Measurements from ENCODE around the gene ADAM12.
"Not testable (repeated sequence)": the region's sequence is repeated elsewhere in the genome, so short reads cannot be mapped to it uniquely, and the experiment has no call there.

The ADAM12 gene

DNA sequence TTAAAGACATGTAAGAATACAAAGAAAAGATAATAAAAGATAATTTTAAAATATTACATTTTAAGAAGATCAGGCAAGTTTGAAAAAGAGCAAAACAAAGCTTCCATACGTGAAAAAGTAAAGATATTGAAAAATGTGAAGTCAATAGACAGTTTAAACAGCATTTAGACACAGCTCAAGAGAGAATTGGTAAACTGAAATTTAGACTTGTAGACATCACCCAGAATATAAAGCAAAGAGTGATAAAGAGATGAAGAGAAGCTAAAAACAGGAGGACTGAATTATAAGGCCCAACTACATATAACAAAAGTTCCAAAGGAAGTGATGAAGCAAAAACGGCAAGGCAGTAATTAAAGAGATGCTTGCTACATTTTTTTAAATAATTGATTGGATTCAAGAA lies 13.8 kb downstream of the ADAM12 start:
- no peak for DNase-seq (ENCODE audit: low spot score)

DNA sequence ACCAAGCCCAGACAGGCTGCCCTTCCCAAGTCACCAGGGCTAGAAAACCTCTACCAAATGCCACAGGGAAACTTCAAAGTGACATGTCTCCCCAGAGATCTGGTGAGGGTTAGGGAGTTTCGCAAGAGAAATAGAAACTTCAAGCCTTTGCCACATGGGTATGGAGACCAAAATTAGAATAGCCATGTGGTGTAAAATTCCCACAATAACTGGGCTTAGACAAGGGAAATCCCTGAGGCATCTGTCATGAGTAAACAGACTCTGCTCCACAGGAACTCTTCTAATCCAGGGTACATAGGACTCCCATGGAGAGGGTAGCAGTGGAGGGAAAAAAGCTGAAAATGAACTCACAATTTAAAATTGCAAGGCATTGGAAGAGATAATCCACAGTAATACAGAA lies 14.3 kb downstream of the ADAM12 start:
- no peak for DNase-seq (ENCODE audit: low spot score)

- DNase-seq (ENCODE audit: low spot score): no peak
These were observed 15.1 kb downstream of the ADAM12 start for GRCh38 chr10:126373147-126373546.

- DNase-seq (ENCODE audit: low spot score): no peak
These were observed 15.9 kb downstream of the ADAM12 start for GRCh38 chr10:126372396-126372795.

- no peak for DNase-seq (ENCODE audit: low spot score)
These were observed 19.1 kb downstream of the ADAM12 start for GRCh38 chr10:126369125-126369710.

DNA sequence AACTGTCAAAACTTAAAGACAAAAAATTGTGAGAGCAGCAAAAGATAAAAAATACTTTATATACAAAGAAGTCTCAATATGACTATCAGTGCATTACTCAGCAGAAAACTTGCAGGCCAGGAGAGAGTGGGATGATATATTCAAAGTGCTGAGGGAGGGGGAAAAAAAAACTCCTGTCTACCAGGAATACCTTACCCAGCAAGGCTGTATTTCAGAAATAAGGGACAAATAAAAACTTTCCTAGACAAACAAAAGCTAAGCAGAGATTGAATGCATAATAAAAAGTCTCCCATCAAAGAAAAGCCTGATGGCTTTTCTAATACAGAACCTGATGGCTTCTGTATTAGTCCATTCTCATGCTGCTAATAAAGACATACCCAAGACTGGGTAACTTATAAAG lies 31.1 kb downstream of the ADAM12 start:
- DNase-seq (ENCODE audit: low spot score): no peak

GRCh38 chr10:126353666-126354065 lies 34.6 kb downstream of the ADAM12 start:
- no peak for DNase-seq (ENCODE audit: low spot score)

DNA sequence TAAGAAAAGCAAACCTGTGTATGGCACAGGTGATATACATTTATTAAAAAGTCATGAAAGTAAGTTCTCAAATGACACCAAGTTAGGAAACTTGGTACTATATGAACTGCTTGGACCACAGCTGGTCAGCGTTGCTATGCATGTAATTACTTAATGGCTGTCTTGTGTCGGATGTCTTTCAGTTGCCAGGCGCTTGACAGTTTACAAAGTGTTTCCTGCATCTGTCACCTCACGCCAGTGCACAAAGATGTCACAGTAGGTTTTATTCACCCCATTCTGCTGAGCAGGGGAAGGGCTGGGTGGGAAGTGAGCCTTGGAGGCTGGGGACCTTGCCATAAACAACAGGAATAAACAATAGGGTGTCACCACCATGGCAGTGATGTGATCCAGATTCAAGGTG lies 35.8 kb downstream of the ADAM12 start:
- no peak for DNase-seq (ENCODE audit: low spot score)

DNA sequence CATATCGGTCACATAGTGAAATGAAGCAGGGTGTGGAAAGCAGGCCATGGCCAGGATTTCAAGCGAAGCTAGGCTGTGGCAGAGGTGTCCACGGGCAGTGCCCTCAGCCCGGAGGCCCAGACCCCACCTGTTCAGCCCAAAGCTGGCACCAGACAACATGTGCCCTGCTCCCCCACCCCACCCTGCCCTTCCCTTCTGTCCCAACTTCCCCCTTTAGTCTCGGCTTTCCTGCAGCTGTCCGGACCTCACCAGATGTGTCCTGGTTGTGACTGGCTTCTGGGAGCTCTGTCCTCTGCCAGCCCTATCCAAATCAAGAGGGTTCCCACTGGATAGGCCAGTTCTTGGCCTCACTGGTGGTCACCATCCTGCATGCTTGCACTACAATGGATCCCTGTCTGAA lies 37.3 kb downstream of the ADAM12 start:
- no peak for DNase-seq (ENCODE audit: low spot score)

GRCh38 chr10:126350216-126350992 lies 37.9 kb downstream of the ADAM12 start:
- DNase-seq (ENCODE audit: low spot score): no peak

- no peak for DNase-seq (ENCODE audit: low spot score)
These were observed 38.6 kb downstream of the ADAM12 start for GRCh38 chr10:126349676-126350075.

- no peak for DNase-seq (ENCODE audit: low spot score)
These were observed 39.2 kb downstream of the ADAM12 start for GRCh38 chr10:126349101-126349500.

DNA sequence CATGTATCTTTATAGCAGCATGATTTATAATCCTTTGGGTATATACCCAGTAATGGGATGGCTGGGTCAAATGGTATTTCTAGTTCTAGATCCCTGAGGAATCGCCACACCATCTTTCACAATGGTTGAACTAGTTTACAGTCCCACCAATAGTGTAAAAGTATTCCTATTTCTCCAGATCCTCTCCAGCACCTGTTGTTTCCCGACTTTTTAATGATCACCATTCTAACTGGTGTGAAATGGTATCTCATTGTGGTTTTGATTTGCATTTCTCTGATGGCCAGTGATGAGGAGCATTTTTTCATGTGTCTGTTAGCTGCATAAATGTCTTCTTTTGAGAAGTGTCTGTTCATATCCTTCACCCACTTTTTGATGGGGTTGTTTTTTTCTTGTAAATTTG lies 44.8 kb downstream of the ADAM12 start:
- DNase-seq (ENCODE audit: low spot score): not testable (repeated sequence)

- no peak for DNase-seq (ENCODE audit: low spot score)
These were observed 45.6 kb downstream of the ADAM12 start for GRCh38 chr10:126342680-126343079.

- no peak for DNase-seq (ENCODE audit: low spot score)
These were observed 46.8 kb downstream of the ADAM12 start for GRCh38 chr10:126341491-126341890.

DNA sequence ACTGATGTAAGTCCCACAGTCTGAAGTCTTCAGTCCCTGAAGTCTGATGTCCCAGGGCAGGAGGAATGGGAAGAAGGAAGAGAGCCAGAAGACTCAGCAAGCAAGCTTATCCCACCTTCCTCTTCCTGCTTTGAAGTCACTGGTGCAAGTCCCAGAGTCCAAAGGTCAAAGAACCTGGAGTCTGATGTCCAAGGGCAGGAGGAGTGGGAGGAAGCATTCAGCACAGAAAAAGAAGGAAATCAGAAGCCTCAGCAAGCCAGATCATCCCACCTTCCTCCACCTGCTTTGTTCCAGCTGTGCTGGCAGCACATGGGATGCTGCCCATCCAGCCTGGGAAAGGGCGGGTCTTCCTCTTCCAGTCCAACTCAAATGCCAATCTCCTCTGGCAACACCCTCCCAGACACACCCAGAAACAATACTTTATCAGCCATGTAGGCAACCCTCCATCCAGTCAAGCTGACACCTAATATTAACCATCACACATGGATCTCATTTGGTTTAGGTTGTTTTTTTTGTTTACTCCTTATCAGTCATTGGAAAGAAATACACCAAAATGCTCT lies 50.9 kb downstream of the ADAM12 start:
- DNase-seq (ENCODE audit: low spot score): no peak

DNA sequence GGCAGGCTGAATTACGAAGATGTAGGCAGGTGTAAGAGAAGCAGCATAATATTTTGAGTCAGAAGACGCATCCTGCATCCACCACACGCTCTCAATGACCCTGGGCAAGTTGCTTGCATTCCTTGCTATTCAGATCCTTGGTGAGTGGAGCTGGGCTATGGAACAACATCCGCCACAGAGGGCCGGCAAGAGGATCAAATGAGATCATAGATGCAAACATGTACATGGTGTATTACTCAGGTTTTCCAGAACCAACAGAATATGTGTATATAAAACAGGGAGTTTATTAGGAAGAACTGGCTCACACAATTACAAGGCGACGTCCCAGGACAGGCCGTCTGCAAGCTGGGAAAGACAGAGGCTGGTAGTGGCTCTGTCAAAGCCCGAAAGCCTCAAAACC lies 51.5 kb downstream of the ADAM12 start:
- DNase-seq (ENCODE audit: low spot score): no peak

GRCh38 chr10:126334272-126334671 lies 54.0 kb downstream of the ADAM12 start:
- no peak for DNase-seq (ENCODE audit: low spot score)

DNA sequence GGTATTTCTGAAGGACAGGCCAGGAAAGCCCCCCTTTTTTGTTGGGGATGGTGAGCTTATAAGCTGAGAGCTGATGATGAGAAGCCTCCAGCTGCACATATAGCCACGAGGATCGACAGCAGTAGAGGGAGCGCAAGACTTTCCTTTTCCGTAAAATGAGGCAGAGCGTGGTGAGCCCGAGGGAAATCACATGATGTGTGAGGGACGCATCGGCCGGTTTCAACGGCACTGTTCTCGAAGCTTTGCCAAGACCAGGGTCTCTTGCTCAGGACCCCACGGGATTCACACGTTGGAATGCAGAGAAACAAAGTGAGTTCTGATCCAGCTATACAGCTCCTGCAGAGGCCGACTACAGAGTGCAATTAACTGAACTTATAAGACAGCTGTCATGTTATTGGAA lies 55.7 kb downstream of the ADAM12 start:
- no peak for DNase-seq (ENCODE audit: low spot score)

DNA sequence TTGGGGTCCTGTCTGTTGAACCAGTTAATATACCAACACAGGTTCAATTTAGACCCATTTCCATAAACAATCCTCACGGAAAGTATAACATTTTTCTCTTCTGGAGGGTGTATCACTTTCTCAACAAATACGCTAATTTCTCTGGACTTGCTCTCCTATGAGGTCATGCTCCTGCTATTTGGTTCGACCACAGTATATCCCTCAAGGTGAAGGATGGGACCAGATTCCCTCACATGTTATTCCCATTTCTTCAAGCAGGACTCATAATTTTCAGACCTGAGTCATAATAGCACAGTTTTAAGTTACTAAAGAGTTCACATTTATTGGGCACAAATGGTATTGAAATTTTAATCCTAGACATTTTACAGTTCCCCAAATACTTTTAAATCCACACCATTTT lies 57.2 kb downstream of the ADAM12 start:
- no peak for DNase-seq (ENCODE audit: low spot score)

DNA sequence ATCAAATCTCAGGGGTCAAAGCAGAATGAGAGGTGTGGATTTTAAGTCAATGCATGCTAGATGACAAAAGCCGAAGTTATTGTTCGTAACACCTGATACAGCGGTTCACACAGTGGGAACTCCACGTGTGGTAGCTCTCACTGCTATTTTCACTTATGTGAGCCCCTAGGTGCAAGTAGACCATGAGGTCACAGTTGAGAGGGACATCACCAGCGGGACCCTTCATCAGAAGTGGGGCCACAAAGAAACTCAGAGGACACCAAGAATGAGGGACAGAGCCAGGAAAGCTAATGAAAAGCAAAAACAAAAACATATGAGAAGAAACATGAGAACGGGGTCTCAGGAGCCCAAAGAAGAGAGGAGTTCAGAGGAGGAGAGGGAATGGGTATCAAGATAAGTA lies 63.5 kb downstream of the ADAM12 start:
- DNase-seq (ENCODE audit: low spot score): no peak

DNA sequence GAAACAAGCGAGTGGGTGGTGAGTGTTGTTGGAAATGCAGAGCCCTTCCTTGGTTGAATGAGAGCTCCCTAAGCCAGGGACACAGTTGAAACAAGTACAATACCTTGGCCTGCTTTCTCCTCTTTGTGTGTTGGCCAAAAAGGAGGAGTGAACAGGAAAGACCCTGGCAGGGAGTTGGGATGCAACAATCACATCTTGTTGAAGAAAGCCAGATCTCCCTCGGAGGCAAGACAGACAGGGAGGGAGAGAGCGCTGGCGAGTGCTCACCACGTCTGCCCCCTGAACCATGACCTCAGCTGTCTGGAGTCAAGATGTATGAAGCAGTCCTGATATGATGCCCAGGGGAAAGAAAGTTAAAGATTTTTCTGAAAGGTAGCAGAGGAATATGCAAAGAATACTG lies 66.8 kb downstream of the ADAM12 start:
- DNase-seq (ENCODE audit: low spot score): no peak

DNA sequence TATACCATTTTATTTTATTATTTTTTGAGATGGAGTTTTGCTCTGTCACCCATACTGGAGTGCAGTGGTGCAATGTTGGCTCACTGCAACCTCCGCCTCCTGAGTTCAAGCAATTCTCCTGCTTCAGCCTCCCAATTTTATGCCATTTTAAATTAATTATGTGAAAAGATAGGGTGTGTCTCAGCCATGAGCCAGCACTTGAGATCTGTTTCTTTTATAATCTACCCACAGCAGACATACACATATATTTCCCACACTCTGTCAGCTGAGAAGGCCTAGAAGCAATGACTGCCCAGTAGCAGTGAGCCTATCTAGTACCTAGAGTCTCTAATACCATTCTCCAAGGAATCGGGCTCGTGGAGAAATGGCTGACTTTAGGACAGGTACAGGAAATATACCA lies 70.5 kb downstream of the ADAM12 start:
- no peak for DNase-seq (ENCODE audit: low spot score)
